Regular cardiac myocyte (primary cell): ENCODE data around the gene DISP1. TPM values are rescaled to one million over a fixed set of nuclear protein-coding genes. Genes with fewer than 3 reads are reported as not detected.

ENCODE experiments used
- total RNA-seq: library from RNA; depleted of rRNA; stranded (reverse); fragments of >200 nt; gene quantifications from 2 replicates; pipeline ENCODE4 v1.2.3, GENCODE V29; 2014

DISP1 gene, protein sequence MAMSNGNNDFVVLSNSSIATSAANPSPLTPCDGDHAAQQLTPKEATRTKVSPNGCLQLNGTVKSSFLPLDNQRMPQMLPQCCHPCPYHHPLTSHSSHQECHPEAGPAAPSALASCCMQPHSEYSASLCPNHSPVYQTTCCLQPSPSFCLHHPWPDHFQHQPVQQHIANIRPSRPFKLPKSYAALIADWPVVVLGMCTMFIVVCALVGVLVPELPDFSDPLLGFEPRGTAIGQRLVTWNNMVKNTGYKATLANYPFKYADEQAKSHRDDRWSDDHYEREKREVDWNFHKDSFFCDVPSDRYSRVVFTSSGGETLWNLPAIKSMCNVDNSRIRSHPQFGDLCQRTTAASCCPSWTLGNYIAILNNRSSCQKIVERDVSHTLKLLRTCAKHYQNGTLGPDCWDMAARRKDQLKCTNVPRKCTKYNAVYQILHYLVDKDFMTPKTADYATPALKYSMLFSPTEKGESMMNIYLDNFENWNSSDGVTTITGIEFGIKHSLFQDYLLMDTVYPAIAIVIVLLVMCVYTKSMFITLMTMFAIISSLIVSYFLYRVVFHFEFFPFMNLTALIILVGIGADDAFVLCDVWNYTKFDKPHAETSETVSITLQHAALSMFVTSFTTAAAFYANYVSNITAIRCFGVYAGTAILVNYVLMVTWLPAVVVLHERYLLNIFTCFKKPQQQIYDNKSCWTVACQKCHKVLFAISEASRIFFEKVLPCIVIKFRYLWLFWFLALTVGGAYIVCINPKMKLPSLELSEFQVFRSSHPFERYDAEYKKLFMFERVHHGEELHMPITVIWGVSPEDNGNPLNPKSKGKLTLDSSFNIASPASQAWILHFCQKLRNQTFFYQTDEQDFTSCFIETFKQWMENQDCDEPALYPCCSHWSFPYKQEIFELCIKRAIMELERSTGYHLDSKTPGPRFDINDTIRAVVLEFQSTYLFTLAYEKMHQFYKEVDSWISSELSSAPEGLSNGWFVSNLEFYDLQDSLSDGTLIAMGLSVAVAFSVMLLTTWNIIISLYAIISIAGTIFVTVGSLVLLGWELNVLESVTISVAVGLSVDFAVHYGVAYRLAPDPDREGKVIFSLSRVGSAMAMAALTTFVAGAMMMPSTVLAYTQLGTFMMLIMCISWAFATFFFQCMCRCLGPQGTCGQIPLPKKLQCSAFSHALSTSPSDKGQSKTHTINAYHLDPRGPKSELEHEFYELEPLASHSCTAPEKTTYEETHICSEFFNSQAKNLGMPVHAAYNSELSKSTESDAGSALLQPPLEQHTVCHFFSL (N-terminal part only)
- total RNA-seq: 2.9 and 7.3 TPM in 2 replicates

DNA sequence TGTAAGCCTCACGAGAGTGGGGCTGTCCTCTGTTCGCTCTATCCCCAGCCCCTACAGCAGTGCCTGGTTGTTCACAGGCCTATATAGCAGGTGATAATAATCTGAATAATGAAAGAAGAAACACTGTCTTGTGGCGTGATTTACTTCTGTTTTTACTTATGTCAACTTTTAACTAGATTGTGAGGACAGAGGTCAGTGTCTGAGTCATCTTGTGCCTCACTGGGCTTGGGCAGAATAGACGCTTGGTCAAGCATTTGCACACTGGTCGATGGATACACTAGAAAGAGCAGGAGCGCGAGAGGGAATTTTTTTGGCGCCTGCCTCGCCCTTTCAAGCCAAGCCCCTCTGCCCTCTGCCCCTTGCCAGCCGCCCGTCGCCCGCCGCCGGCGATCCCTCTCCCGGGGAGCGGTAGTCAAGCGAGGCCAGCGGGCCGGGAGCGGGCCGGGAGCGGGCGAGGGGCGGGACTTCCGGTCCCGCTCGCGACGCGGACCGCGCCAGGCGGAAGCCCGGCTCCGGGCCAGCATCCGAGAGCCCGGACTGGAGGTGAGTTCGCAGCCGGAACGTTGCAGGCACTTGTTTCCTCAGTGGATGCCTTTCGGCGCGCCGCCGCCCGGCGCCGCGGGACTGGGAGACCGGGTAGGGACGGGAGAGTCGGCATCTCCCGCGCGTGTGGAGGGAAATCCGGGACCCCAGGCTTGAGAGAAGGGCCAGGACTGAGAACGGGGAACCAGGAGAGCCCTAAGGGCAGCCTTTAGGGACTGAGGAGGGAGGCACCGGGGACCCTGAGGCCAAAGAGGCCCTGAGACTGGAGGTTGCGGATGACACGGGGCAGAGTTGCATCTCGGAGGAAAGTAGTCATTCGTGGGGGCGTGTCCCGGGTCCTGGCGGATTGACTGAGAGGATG is at the start of gene DISP1:
Gene DISP1 (plus strand): TSS at position 504 of the 904 bp plus-strand sequence. CDS start 127,785 bp downstream, outside the sequence.

Other genes with a start within 250 kb of the DISP1 start
- gene TAF1A, start 225.1 kb upstream of the DISP1 start, total RNA-seq: 13.0 and 16.1 TPM in 2 replicates
- gene MIA3, start 196.9 kb upstream of the DISP1 start, total RNA-seq: 36.4 and 56.4 TPM in 2 replicates
- gene AIDA, start 102.5 kb upstream of the DISP1 start, total RNA-seq: 45.7 and 93.2 TPM in 2 replicates
- 51.0 and 59.4 TPM in 2 replicates for gene BROX, start 102.5 kb upstream of the DISP1 start, total RNA-seq
- not detected in 2 replicates for gene FAM177B, start 77.8 kb upstream of the DISP1 start, total RNA-seq